Muscle layer of duodenum (tissue), 2 donors: Measurements from ENCODE around the gene LSM2.
"Not testable (repeated sequence)": the region's sequence is repeated elsewhere in the genome, so short reads cannot be mapped to it uniquely, and the experiment has no call there.

Experiments
- H3K27ac ChIP-seq: one replicate; pipeline ENCODE4 v1.7.0; 2013; ENCODE audit warnings: mild to moderate bottlenecking, low read length
- H3K27me3 ChIP-seq: one replicate; pipeline ENCODE4 v1.7.0; 2013; ENCODE audit warnings: low read depth, mild to moderate bottlenecking, control low read depth, low read length
- H3K36me3 ChIP-seq, 2 donors: one replicate each; pipeline ENCODE4 v1.7.0; 2013; ENCODE audit warnings: low read length in 2 of 2, control low read depth in 1 of 2, mild to moderate bottlenecking in 1 of 2; ENCODE audit not compliant: insufficient read depth in 2 of 2, control insufficient read depth in 1 of 2
- H3K4me1 ChIP-seq, 2 donors: one replicate each; pipeline ENCODE4 v1.7.0; 2013; ENCODE audit warnings: low read length in 2 of 2, mild to moderate bottlenecking in 2 of 2, control low read depth in 1 of 2, moderate library complexity in 1 of 2; ENCODE audit not compliant: insufficient read depth in 2 of 2, control insufficient read depth in 1 of 2
- H3K4me3 ChIP-seq, 2 donors: one replicate each; pipeline ENCODE4 v1.7.0; 2013; ENCODE audit warnings: low read length in 2 of 2, low read depth in 1 of 2, mild to moderate bottlenecking in 1 of 2
- H3K9me3 ChIP-seq, 2 donors: one replicate each; pipeline ENCODE4 v1.7.0; 2013; ENCODE audit warnings: low read length in 2 of 2, control low read depth in 1 of 2, mild to moderate bottlenecking in 1 of 2; ENCODE audit not compliant: control insufficient read depth in 1 of 2
- donor health status: healthy.

The LSM2 gene

GRCh38 chr6:31825553-31825952 lies 18.8 kb upstream of the LSM2 start:
- H3K4me3 ChIP-seq, result no peak overlapping the region
- H3K36me3 ChIP-seq, result peaks cover 0 to 6% of the 10 kb centered on the region in 2 donors
- peak overlapping the region; percentile 58 for H3K27ac ChIP-seq
- no peaks in the 10 kb centered on the region for H3K27me3 ChIP-seq
- H3K9me3 ChIP-seq, result no peaks in the 10 kb centered on the region
- H3K4me1 ChIP-seq, result peaks cover 4 to 11% of the 10 kb centered on the region in 2 donors

- Histone ChIP-seq H3K27ac (peak overlapping the region; percentile 99), H3K4me1 (peaks cover 8 to 22% of the 10 kb centered on the region in 2 donors)
- H3K9me3 ChIP-seq, H3K36me3 ChIP-seq, H3K27me3 ChIP-seq, H3K4me3 ChIP-seq: not testable (repeated sequence)
Measured at GRCh38 chr6:31823592-31824196, 16.9 kb upstream of the LSM2 start.

- Histone ChIP-seq H3K9me3 (no peaks in the 10 kb centered on the region), H3K4me1 (peaks cover 8 to 27% of the 10 kb centered on the region in 2 donors), H3K27ac (peak overlapping the region; percentile 99), H3K36me3 (peaks cover 0 to 6% of the 10 kb centered on the region in 2 donors), H3K27me3 (no peaks in the 10 kb centered on the region), H3K4me3 (peak overlapping the region; percentile 62 to 73)
Measured at GRCh38 chr6:31822036-31822821, 15.5 kb upstream of the LSM2 start.

- no peaks in the 10 kb centered on the region for H3K9me3 ChIP-seq
- H3K27me3 ChIP-seq, result no peaks in the 10 kb centered on the region
- peak overlapping the region; percentile 62 to 73 for H3K4me3 ChIP-seq
- peaks cover 0 to 6% of the 10 kb centered on the region in 2 donors for H3K36me3 ChIP-seq
- peak overlapping the region; percentile 99 for H3K27ac ChIP-seq
- H3K4me1 ChIP-seq, result peaks cover 8 to 27% of the 10 kb centered on the region in 2 donors
Measured at GRCh38 chr6:31821301-31822035, 14.7 kb upstream of the LSM2 start.

- Histone ChIP-seq H3K4me3 (peak overlapping the region in 1 of 2 donors; percentile 62), H3K27ac (peak overlapping the region; percentile 59), H3K4me1 (peaks cover 8 to 27% of the 10 kb centered on the region in 2 donors)
- H3K9me3 ChIP-seq, H3K27me3 ChIP-seq, H3K36me3 ChIP-seq: not testable (repeated sequence)
Measured at GRCh38 chr6:31820399-31820798, 13.6 kb upstream of the LSM2 start.

GRCh38 chr6:31819871-31820299 lies 13.1 kb upstream of the LSM2 start:
- Histone ChIP-seq H3K9me3 (no peaks in the 10 kb centered on the region), H3K36me3 (peaks cover 0 to 6% of the 10 kb centered on the region in 2 donors), H3K27ac (peak overlapping the region; percentile 59), H3K27me3 (no peaks in the 10 kb centered on the region), H3K4me3 (no peak overlapping the region), H3K4me1 (peaks cover 8 to 27% of the 10 kb centered on the region in 2 donors)

- H3K4me3 ChIP-seq, result peak overlapping the region; percentile 57 to 78
- H3K27me3 ChIP-seq, H3K9me3 ChIP-seq, H3K36me3 ChIP-seq: not testable (repeated sequence)
- peak overlapping the region; percentile 75 for H3K27ac ChIP-seq
- peaks cover 12 to 34% of the 10 kb centered on the region in 2 donors for H3K4me1 ChIP-seq
Measured at GRCh38 chr6:31817929-31818511, 11.3 kb upstream of the LSM2 start.

GRCh38 chr6:31817133-31817928 lies 10.6 kb upstream of the LSM2 start:
- H3K36me3 ChIP-seq, H3K27me3 ChIP-seq, H3K9me3 ChIP-seq: not testable (repeated sequence)
- Histone ChIP-seq H3K4me1 (peaks cover 8 to 31% of the 10 kb centered on the region in 2 donors), H3K27ac (peak overlapping the region; percentile 75), H3K4me3 (peak overlapping the region; percentile 57 to 78)

GRCh38 chr6:31815025-31815838 lies 8.5 kb upstream of the LSM2 start, which contains the start of the genes HSPA1A and HSPA1L:
HSPA1A (plus strand) TSS chr6:31815543; CDS start chr6:31815757, 214 bp downstream.
HSPA1L (minus strand) TSS chr6:31815283; CDS start chr6:31811972, 3,311 bp downstream.
- no peaks in the 10 kb centered on the region for H3K36me3 ChIP-seq
- H3K4me3 ChIP-seq, result peak within 1 kb of the TSS; percentile 59 to 66
- H3K27ac ChIP-seq, result peak within 1 kb of the TSS; percentile 95
- H3K4me1 ChIP-seq, result peaks cover 8 to 24% of the 10 kb centered on the region in 2 donors
- H3K9me3 ChIP-seq, result no peaks in the 10 kb centered on the region
- no peaks in the 10 kb centered on the region for H3K27me3 ChIP-seq

GRCh38 chr6:31814677-31815024 lies 7.9 kb upstream of the LSM2 start:
- Histone ChIP-seq H3K4me3 (peak overlapping the region; percentile 59 to 66), H3K27ac (peak overlapping the region; percentile 95), H3K36me3 (no peaks in the 10 kb centered on the region), H3K27me3 (no peaks in the 10 kb centered on the region), H3K9me3 (no peaks in the 10 kb centered on the region), H3K4me1 (peaks cover 4 to 21% of the 10 kb centered on the region in 2 donors)
